K562 (cell line): ENCODE measurements around the gene HYAL1. TPM values are rescaled to one million over a fixed set of nuclear protein-coding genes. Genes with fewer than 3 reads are reported as not detected.

Experiments
- CHD2 ChIP-seq: IDR thresholded peaks from 2 replicates; pipeline ENCODE4 v1.6.1; 2011; ENCODE audit warnings: low read depth, low read length
- GATA2 ChIP-seq: sonication (generic); formaldehyde crosslinking; IDR thresholded peaks from 2 replicates; pipeline ENCODE4 v1.4.0; 2020; ENCODE audit warnings: mild to moderate bottlenecking, missing genetic modification reagents
- JUN ChIP-seq, 2 experiments: sonication (generic) in 1 of 2; formaldehyde crosslinking in 1 of 2; IDR thresholded peaks; 2 replicates each; pipeline versions ENCODE4 v1.6.1 to v1.8.0; 2012 to 2022; ENCODE audit warnings: borderline replicate concordance in 2 of 2, mild to moderate bottlenecking in 2 of 2, improper control_type of control experiment in 1 of 2, low read depth in 1 of 2, low read length in 1 of 2, missing genetic modification reagents in 1 of 2
- NR3C1 ChIP-seq: sonication (generic); formaldehyde crosslinking; IDR thresholded peaks from 2 replicates; pipeline ENCODE4 v1.8.1; 2022; ENCODE audit warnings: missing genetic modification reagents
- POLR2B ChIP-seq: fragments of 450-650 bp; IDR thresholded peaks from 2 replicates; pipeline ENCODE4 v1.6.1; 2018; ENCODE audit warnings: low read depth; ENCODE audit not compliant: partially characterized antibody
- PURB ChIP-seq: sonication (generic); formaldehyde crosslinking; IDR thresholded peaks from 2 replicates; pipeline ENCODE4 v1.9.0; 2021; ENCODE audit warnings: low read depth, mild to moderate bottlenecking, missing genetic modification reagents
- RHOXF2B ChIP-seq: fragments of 250-450 bp; sonication (Bioruptor Pico); conservative IDR thresholded peaks from 2 replicates; pipeline ENCODE4 v1.5.1; 2021
- ZNF121 ChIP-seq: sonication (generic); formaldehyde crosslinking; conservative IDR thresholded peaks from 2 replicates; pipeline ENCODE4 v1.8.0; 2022; ENCODE audit warnings: missing genetic modification reagents
- ZNF143 ChIP-seq: sonication (generic); formaldehyde crosslinking; IDR thresholded peaks from 2 replicates; pipeline ENCODE4 v1.9.0; 2022; ENCODE audit warnings: mild to moderate bottlenecking, missing genetic modification reagents
- ZNF253 ChIP-seq: fragments of 250-450 bp; sonication (Bioruptor Pico); conservative IDR thresholded peaks from 2 replicates; pipeline ENCODE4 v1.6.1; 2021; ENCODE audit warnings: mild to moderate bottlenecking
- ZNF551 ChIP-seq: fragments of 250-450 bp; sonication (Bioruptor Pico); IDR thresholded peaks from 2 replicates; pipeline ENCODE4 v1.5.0; 2021; ENCODE audit warnings: mild to moderate bottlenecking, moderate library complexity
- polyA plus RNA-seq, 8 experiments: library from polyadenylated mRNA; depleted of rRNA in 4 of 8; stranded (reverse) in 5 of 8; unstranded in 3 of 8; fragments of >200 nt; fragmentation: Nextera tagmentation in 2 of 8; fragmentation: Illumina TruSeq in 1 of 8; extraction: Ambion mirVana in 2 of 8; extraction: Trizol in 1 of 8; gene quantifications; 2 replicates each; pipeline versions ENCODE4 v1.2.1 to v1.2.3, GENCODE V29; 2011 to 2014; ENCODE audit warnings: inconsistent platforms in 1 of 8, missing spikeins in 1 of 8
- total RNA-seq, 7 experiments: library from RNA; depleted of rRNA in 6 of 7; stranded (reverse); fragments of >200 nt in 6 of 7; fragmentation: Illumina TruSeq in 2 of 7; extraction: Trizol in 2 of 7; gene quantifications; 2 replicates each; pipeline versions ENCODE4 v1.2.1 to v1.2.3, GENCODE V29; 2011 to 2021; ENCODE audit warnings: low replicate concordance in 1 of 7
- TF ChIP-seq, protein P1 (sequence below): IDR thresholded peaks from 2 replicates; pipeline ENCODE4 v1.6.1; 2011; ENCODE audit not compliant: insufficient read length; ENCODE audit errors: extremely low read depth
- TF ChIP-seq, protein P2 (sequence below): fragments of 250-450 bp; sonication (Bioruptor Pico); IDR thresholded peaks from 2 replicates; pipeline ENCODE4 v1.5.0; 2021; ENCODE audit warnings: mild to moderate bottlenecking, borderline replicate concordance
- TF ChIP-seq, protein P3 (sequence below), 3 experiments: IDR thresholded peaks in 2 of 3; conservative IDR thresholded peaks in 1 of 3; 2 replicates each; pipeline ENCODE4 v1.5.1; 2011 to 2012; ENCODE audit warnings: low read length in 3 of 3, mild to moderate bottlenecking in 3 of 3, control low read depth in 2 of 3, improper control_type of control experiment in 1 of 3, inconsistent platforms in 1 of 3, low read depth in 1 of 3, mixed read lengths in 1 of 3, moderate library complexity in 1 of 3; ENCODE audit not compliant: insufficient read depth in 2 of 3

Gene HYAL1
- total and polyA plus RNA-seq, 9 of the 15 experiments (the other 6 are each of a cell fraction or from before 2014, with no cell fraction given), result 1.4 to 8.5 (median 4.7) TPM

DNA sequence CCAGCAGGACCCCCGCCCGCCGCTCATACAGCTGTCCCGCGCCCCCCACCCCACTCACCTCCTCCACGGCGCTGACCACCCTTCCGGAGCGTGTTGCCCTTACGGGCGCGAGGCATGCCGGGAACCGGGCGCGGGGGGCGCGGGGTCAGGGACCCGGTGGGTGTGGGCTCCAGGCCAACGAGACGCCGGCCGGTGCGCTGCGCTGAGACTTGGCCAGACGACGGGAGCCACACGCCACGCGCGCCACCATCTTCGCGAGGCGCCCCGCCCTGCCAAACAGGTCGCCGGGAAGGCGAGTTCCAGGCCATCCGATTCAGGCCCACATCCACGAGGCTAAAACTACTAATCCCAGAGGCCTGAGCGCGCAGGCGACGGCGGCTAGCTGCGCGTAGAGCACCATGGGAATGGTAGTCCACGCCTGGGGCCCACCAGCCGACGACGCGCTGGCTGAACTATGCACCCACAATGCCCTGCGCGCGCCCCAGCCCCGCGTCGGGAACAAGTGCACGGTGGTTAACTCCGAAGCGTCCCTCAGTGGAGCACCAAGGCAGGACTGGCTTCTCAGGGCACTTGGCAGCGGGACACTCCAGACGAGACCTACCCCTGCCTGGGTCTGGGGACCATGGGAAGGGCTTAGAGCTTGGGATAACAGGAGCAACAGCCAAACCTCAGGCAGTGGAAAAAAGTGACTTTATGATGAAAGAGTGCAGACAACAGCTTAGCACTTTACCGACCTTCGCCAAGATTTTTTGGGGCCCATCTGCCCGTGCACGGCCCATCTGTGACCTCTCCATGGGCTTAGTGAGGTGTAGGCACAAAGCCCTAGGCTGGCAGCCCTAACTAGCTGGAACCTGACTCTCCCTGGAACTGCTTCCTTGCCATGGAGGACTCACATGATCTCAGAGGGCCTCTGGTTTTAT lies 11.0 kb downstream of the HYAL1 start, which contains the start of gene IFRD2 (continued):
- TF ChIP-seq JUN (IDR thresholded peaks at IDR 0.05; ENCODE audit: borderline replicate concordance, low read depth, low read length) (peak; percentile 72; the same call in 1 of the 2 replicates), JUN (CRISPR knock-in tag; IDR thresholded peaks at IDR 0.05; ENCODE audit: borderline replicate concordance) (no peak), ZNF253 (CRISPR knock-in tag) (no peak), PURB (CRISPR knock-in tag) (no peak), ZNF143 (CRISPR knock-in tag) (peak; percentile 99), POLR2B (no peak), GATA2 (CRISPR knock-in tag) (no peak), RHOXF2B (CRISPR knock-in tag) (no peak), CHD2 (peak; percentile 64), ZNF551 (CRISPR knock-in tag) (no peak), ZNF121 (CRISPR knock-in tag) (no peak), NR3C1 (no peak)
- TF ChIP-seq, protein P1, sequence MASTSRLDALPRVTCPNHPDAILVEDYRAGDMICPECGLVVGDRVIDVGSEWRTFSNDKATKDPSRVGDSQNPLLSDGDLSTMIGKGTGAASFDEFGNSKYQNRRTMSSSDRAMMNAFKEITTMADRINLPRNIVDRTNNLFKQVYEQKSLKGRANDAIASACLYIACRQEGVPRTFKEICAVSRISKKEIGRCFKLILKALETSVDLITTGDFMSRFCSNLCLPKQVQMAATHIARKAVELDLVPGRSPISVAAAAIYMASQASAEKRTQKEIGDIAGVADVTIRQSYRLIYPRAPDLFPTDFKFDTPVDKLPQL, result no peak
- TF ChIP-seq, protein P2, sequence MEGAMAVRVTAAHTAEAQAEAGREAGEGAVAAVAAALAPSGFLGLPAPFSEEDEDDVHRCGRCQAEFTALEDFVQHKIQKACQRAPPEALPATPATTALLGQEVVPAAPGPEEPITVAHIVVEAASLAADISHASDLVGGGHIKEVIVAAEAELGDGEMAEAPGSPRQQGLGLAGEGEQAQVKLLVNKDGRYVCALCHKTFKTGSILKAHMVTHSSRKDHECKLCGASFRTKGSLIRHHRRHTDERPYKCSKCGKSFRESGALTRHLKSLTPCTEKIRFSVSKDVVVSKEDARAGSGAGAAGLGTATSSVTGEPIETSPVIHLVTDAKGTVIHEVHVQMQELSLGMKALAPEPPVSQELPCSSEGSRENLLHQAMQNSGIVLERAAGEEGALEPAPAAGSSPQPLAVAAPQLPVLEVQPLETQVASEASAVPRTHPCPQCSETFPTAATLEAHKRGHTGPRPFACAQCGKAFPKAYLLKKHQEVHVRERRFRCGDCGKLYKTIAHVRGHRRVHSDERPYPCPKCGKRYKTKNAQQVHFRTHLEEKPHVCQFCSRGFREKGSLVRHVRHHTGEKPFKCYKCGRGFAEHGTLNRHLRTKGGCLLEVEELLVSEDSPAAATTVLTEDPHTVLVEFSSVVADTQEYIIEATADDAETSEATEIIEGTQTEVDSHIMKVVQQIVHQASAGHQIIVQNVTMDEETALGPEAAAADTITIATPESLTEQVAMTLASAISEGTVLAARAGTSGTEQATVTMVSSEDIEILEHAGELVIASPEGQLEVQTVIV (CRISPR knock-in tag), result no peak
- TF ChIP-seq, protein P3, sequence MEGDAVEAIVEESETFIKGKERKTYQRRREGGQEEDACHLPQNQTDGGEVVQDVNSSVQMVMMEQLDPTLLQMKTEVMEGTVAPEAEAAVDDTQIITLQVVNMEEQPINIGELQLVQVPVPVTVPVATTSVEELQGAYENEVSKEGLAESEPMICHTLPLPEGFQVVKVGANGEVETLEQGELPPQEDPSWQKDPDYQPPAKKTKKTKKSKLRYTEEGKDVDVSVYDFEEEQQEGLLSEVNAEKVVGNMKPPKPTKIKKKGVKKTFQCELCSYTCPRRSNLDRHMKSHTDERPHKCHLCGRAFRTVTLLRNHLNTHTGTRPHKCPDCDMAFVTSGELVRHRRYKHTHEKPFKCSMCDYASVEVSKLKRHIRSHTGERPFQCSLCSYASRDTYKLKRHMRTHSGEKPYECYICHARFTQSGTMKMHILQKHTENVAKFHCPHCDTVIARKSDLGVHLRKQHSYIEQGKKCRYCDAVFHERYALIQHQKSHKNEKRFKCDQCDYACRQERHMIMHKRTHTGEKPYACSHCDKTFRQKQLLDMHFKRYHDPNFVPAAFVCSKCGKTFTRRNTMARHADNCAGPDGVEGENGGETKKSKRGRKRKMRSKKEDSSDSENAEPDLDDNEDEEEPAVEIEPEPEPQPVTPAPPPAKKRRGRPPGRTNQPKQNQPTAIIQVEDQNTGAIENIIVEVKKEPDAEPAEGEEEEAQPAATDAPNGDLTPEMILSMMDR (IDR thresholded peaks at IDR 0.05 in 2 of 3, conservative IDR thresholded peaks at IDR 0.05 in 1 of 3; ENCODE audit: insufficient read depth in 2 of 3, low read depth in 1 of 3, low read length in 3 of 3), result 0 out of 6 replicates have a peak, but pooled peaks of 1 of the 3 experiments have one; percentile 1
